Measurements from ENCODE around the gene PREP.

DNA sequence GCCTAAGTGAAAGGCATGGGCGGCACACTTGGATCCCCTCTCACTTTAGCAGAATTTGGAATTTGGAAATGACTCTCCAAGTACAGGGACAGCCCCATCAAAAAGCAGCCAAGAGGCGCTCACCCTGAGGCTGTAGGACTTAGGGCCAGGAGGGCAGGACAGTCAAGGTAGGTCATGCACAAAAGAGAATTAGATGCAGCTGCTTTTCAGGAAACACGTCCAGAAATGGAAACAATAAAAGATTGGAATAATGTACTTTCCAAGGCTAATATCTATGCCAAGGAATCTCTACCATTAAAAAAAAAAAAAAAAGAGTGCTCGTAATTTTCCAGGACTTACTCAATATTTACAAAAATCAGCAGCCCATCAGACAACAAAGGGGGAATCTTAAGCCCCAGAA, 19.9 kb downstream of the PREP start:
- TF ChIP-seq, protein P1, sequence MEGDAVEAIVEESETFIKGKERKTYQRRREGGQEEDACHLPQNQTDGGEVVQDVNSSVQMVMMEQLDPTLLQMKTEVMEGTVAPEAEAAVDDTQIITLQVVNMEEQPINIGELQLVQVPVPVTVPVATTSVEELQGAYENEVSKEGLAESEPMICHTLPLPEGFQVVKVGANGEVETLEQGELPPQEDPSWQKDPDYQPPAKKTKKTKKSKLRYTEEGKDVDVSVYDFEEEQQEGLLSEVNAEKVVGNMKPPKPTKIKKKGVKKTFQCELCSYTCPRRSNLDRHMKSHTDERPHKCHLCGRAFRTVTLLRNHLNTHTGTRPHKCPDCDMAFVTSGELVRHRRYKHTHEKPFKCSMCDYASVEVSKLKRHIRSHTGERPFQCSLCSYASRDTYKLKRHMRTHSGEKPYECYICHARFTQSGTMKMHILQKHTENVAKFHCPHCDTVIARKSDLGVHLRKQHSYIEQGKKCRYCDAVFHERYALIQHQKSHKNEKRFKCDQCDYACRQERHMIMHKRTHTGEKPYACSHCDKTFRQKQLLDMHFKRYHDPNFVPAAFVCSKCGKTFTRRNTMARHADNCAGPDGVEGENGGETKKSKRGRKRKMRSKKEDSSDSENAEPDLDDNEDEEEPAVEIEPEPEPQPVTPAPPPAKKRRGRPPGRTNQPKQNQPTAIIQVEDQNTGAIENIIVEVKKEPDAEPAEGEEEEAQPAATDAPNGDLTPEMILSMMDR (IDR thresholded peaks at IDR 0.05; ENCODE audit: control extremely low read depth in 1 of 3, insufficient read depth in 1 of 3, low read depth in 1 of 3, low read length in 3 of 3): no peak
- no peak for TF ChIP-seq SIN3A (conservative IDR thresholded peaks at IDR 0.05 in 1 of 2, IDR thresholded peaks at IDR 0.05 in 1 of 2; ENCODE audit: low read depth in 1 of 2, low read length in 2 of 2)
- TF ChIP-seq BRCA1 (IDR thresholded peaks at IDR 0.05; ENCODE audit: low read depth, low read length): no peak

Data from H1 (cell line).